ENCODE data around the gene TAS2R38.

- no peak for TF ChIP-seq CTCF (conservative IDR thresholded peaks at IDR 0.05; ENCODE audit: low read depth in 2 of 2)
- TF ChIP-seq POLR2AphosphoS5 (IDR thresholded peaks at IDR 0.05; ENCODE audit: low read depth) = no peak
- no peak for TF ChIP-seq NANOG (IDR thresholded peaks at IDR 0.05; ENCODE audit: borderline replicate concordance)
Observed at GRCh38 chr7:141979568-141979967, 6.0 kb upstream of the TAS2R38 start.
